Activated CD4-positive, alpha-beta T cell treated with anti-CD3 and anti-CD28 coated beads for 48 hours (primary cell): ENCODE results near the gene CALY.

Source experiments
- DNase-seq: peaks from one replicate; pipeline ENCODE4 v3.0.0-alpha.2; 2020

Gene CALY

DNA sequence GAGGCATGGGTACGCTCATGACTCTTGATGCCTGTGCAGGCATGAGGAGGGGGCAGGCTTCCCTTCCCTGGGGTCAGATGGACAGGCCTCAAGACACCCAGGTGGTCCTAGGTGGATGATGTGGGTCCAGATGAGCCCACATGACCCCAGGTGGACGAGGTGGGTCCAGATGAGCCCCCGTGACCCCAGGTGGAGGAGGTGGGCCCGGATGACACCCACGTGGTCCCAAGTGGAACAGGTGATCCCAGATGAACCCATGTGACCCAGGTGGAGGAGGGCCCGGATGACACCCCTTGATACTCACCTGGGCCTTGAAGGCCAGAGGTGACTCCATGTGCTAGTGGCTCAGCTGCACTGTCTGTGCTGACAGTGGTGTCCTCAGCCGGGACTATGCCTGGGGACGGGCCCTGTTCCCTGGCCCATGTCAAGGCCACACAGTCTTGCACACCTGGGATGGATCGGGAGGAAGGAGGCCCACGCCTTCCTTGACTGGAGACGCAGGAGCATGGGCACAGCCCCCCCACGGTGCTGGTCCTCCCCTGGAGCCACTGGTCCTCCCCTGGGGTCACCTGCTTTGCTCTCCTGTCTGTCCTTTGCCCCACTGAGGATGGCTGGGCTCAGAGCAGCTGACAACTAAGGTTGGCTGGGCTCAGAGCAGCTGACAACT, 13.7 kb upstream of the CALY start:
- DNase-seq: no peak

DNA sequence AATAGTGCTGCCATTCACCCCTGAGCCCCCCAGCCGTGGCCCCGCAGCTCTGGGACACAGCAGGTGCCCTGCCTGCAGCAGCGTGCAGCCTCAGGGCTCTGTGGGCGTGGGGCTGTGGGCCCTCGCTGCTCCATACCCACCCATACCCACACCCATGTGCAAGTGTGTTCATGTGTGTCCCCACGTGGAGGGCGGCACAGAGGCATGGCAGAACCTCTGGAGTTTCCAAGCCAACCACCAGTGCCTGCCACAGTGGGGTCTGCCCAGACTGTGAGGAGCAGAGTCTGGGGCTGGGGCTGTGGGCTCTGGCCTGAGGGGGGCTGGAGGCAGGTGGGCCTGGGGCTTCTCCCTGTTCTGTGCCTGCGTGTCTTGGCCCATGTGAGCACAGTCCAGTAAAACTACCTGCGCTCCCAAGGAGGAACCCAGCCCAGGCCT, 12.9 kb upstream of the CALY start:
- DNase-seq: no peak

DNA sequence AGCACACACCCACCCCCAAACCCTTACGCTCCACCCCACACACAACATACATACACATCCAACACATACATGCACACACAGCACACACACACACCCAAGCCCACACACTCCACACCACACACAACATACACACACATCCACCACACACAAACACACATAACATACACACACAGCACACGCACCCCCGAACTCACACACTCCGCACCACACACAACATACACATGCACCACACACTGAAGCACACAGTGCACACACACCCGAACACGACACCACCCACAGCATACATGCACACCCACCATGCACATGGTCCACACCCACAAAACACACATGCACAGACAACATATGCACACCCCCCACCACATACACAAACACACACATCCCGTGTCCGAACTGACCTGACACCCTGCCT, 12.5 kb upstream of the CALY start:
- no peak for DNase-seq

DNA sequence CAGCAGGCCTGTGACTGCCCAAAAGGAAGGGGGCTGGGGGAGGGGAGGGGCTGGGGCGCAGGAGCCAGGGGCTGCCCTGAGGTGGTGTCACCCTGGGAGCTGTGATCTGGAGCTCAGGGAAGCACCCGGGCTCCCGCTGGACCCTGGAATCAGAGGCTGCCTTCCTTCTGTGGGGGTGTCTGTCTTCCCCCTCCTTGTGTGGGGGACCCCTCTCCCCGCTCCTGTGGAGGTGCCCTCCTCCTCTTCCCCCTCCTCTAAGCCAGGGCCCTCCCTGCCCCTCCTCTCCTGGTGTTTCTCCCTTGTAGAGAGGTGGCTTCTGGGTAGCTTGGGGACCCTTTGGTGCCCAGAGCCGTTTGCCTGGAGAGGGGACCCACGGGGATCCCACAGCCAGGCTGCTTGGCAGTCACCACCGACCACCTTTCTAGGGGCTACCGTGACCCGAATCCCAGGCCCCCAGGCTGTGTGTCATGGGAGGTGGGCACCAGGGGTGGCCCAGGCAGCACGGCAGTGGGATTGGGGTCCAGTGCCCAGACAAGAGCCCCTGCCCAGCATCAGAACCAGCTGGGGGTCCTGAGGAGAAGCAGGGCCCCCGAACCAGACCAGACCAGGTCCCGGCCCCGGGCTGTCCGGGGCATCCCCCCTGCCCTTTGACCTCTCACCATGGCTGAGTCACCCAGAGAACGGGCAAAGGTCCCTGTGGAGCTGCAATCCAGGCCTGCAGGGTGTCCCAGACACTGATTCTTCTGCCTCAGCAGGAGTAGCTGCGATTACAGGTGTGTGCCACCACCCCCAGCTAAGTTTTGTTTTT, 11.2 kb upstream of the CALY start:
- DNase-seq: no peak

DNA sequence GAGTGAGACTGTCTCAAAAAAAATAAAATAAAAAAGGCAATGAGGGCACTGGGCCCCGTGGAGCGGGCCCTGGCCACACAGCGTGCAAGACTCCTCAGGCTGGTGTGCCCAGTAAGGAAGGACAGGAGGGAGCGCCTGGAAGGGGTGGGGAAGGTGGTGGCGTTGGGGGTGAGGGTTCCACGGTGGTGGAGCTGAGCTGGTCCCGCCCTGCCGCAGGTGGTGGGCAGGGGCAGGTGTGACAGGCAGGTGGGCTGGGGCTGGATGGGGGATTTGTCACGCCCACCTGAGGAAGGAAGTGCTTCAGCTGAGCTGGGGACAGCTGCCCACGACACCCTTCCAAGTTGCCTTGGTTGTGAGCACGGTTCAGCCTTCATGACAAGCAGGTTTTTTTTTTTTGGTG, 9.7 kb upstream of the CALY start:
- DNase-seq: no peak

DNA sequence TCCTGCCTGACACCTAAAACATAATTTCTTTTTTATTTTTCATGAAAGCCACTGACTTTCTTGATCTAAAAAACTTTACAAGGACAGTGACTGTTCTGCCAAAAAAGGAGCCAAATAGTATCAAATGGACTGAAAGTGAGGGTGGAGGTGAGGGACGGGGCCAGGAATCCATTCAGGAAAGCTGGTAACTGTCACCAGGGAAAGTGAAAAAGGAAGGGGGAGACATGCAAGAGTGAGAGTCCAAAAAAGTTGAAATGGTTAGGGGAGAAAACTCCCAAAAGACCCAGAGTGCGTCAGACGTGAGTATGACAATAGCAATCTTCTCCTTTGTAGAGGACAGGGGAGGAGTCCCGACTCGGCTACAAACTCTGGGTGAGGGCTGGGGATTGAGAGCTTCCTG, 7.5 kb upstream of the CALY start:
- DNase-seq: no peak

DNA sequence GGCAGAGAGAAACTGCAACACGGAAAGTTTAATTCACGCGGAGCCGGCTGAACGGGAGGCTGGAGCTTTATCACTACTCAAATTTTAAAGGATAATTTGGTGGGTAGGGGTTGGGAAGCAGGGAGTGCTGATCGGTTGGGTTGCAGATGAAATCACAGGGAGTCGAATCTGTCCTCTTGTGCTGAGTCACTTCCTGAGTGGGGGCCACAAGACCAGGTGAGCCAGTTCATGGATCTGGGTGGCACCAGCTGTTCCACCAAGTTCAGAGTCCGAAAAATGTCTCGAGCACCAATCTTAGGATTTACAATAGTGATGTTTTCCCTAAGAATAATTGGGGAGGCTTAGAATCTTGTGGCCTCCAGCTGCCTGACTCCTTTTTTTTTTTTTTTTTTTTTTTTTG, 6.9 kb upstream of the CALY start:
- DNase-seq: no peak

DNA sequence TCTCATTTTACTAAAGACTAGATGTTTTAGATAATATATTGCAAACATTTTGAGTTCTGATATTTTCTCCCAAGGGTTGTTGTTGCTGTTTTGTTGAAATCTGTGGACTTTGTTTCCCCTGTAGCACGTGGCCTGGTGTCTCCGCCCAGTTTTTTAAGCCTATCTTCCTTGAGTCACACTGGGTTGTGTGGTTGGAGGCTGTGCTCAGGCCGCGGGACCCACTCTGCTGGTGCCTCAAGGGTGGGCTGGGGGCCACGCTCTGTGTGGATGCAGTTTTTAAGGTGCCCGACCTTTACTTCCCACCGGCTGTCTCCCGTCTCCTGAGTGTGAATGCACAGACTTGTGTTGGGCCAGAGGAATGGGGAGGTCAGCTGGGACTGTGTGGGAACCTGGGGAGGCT, 6.2 kb upstream of the CALY start:
- no peak for DNase-seq

DNA sequence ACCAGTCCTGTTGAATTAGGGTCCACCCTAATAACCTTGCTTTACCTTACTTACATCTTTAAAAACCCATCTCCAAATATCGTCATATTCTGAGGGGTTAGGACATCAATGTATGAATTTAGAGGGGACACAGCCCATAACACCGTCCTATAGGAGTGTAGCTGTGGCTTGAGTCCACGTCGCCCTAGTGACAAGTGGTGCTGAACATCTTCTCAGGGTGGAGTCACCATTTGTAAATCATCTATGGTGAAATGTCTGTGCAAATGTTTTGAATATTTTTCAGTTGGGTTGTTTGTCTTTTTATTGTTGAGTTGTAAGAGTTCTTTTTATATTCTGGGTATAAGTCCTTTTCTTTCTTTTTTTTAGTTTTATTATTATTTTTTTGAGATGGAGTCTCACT, 5.3 kb upstream of the CALY start:
- DNase-seq: no peak

DNA sequence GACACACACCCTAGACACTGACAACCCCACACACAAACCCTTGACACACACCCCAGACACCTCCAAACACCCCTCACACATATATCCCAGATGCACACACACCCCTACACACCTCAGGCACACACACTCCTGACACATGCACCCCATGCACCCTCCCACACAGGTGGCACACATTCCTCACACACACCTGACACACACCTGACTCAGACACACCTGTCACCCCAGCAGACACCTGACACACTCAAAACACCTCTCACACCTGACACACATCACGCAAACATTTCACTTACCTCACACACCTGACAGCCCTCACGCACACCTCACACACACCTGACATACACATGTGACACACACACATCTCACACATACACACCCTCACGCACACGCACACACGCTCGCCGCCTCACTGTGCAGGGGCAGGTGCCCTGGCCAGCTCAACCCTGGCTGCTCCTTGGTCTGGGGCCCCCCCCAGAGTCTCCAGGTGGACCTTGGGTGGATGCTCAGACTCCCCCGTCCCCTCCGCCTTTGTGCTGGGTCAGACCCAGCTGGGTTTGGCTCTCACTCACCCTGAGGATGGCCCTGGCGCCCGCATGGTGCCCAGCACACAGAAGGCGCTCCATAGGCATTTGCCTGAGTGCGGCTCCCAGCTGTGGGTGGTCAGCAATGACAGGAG, 3.1 kb upstream of the CALY start:
- DNase-seq: no peak

DNA sequence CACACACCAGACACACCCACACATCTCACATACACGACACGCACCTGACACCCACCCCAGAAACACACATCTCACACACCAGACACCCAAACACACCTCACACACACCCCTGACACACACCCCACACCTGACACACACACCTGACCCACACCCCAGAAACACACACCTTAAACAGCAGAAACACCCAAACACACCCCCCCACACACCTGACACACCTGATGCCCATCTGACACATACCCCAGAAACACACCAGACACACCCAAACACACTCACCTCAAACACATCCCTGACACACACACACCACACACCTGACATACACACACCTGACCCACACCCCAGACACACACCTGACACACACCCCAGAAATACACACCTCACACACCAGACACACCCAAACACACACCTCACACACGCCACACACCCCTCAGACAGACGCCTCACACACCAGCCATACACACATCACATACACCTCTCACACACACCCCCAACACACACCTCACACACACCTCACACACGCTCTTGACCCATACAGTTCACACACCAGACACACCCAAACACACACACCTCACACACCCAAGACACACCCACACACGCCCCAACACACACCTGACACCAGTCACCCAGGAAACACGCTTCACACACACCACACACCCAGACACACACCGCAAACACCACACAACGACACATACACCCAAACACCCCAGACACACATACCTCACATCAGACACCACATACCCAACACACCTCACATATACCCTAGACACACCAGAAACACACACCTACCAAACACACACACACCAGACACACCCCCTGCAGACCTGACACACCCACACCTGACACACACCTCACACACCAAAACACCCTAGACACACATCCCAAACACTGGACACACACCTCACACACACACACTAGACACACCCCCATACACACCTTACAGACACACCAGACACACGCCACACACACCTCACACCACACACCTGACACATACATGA, 1.7 kb upstream of the CALY start:
- DNase-seq: no peak

DNA sequence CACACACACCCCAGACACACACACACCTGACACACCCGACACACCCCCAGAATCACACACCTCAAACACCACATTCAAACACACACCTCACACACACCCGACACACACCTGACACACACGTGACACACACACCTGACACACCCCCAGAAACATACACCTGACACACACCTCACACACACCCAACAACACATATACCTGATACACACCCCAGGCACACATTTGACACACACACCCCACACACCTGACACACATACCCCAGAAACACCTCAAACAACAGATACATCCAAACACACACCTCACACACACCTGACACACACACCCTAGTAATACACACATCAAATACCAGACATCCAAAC, 652 bp upstream of the CALY start:
- no peak for DNase-seq

DNA sequence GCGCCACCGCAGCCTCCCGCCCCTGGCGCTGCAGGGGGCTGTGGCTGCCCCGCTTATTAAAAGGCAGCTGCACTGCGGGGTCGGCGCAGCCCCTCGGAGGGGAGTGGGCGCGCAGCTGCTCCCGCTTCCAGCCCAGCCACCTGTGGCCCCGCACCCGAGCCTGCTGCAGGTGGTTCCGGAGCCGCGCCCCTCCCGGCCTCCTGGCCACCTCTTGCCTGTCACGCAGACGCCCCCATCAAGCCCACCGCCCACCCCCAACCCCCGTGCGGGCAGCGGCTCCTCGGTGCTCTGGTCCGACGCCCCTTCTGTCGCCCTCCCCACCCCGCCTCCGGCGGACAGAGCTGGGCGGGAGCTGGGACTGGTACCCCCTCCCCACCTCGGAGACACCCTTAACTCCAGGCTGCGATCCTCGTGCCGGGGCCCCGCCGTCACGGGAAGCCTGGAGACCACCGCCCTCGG, 549 bp downstream of the CALY start:
- DNase-seq: no peak

DNA sequence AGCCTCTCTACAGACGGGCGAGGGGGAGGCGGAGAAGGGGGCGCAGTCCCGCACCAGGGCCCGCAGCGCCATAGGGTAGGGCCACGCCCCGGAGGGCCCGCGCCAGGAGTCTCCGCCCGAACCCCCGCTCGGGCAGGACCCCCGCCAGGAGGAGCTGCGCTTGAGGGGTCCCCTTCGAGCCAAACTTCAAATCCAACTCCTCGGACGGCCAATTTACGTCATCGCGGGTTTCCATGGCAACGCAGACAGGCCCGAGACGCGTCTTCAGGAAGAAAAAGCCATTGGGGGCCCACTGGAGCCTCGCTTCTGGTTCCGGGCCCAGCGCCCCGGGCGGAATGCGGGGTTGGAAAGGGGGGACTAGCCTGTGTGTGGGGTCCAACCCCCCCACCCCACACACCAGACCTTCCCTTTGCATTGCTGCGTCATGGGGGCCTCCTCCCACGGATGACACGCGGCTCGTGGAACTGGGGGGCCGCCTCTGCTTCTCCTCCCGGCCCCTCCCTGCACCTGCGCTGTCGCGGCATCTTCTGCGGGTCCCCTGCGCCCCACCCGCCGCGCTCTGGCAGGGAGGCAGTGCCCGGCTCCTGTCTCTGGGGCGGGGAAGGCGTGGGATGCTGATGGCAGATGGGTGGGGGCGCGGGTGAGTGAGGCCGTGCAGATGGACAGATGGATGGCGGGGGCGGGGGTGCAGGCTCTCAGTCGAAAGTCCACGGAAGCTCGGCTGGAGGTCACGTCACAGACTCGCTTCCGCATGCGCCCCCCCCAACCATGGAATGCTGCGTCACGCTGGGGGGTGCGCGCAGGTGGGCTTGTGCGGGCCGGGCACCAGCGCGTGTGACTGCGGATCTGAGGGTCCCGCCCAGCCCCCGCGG, 1.2 kb downstream of the CALY start:
- DNase-seq: peak; percentile 83

DNA sequence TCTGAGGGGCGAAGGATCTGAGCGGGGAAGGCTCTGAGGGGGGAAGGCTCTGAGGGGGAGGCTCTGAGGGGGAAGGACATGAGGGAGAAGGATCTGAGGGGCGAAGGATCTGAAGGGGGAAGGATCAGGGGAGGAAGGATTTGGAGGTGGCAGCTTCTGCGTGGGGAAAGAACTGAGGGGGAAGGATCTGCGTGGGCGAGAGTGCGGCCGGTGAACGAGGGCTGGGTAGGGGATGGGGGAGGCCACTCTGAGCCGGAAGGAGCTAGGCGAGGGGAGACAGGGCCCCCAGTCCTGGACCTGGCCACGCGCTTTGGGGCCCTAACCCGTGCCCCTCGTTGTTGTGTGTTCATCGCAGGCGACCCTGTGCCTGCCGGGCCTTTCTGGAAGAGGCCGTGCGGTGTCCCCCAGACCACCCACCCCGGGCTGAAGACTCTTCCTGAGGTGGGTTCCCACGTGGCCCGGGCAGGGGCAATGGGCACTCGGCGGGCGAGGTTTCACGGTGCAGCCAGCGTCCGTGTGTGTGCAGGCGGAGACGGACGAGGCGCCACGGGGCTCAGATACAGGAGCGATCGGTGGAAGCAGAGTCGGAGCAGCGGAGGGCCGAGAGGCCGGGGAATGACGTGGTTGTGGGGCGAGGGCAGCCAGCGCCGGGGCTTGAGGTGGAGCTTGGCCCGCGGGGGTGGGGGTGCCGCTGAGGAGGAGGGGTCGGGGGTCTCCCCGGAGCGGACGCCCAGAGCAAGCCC, 2.0 kb downstream of the CALY start:
- peak; percentile 50 for DNase-seq

DNA sequence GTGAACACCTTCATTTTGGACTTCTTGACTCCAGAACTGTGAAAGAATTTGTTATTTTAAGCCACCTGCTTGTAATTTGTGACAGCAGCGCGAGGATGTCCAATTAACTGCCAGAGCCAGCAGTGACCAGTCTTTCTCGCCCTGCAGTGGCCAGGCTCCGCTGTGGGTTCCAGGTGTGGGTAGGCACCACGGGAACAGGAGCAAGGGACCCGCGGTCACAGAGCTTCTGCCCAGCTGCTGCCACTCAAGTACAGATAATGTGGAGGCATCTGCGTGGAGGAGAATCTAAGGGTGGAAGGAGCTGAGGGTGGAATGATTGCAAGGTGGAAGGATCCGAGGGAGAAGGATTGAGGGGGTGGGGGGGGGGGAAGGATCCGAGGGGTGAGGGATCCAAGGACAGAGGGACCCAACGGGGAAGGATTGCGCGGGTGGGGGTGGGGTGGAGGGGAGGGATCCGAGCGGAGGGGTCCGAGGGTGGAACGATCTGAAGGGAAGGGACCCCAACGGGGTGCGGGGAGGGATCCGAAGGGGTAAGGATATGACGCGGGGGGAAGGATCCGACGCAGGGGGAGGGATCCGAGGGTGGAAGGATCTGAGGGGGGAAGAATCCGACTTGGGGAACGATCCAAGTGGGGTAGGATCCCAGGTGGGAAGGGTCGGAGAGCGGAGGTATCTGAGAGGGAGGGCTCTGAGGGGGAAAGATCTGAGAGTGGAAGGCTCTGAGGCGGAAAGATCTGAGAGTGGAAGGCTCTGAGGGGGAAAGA, 3.6 kb downstream of the CALY start:
- DNase-seq: no peak

DNA sequence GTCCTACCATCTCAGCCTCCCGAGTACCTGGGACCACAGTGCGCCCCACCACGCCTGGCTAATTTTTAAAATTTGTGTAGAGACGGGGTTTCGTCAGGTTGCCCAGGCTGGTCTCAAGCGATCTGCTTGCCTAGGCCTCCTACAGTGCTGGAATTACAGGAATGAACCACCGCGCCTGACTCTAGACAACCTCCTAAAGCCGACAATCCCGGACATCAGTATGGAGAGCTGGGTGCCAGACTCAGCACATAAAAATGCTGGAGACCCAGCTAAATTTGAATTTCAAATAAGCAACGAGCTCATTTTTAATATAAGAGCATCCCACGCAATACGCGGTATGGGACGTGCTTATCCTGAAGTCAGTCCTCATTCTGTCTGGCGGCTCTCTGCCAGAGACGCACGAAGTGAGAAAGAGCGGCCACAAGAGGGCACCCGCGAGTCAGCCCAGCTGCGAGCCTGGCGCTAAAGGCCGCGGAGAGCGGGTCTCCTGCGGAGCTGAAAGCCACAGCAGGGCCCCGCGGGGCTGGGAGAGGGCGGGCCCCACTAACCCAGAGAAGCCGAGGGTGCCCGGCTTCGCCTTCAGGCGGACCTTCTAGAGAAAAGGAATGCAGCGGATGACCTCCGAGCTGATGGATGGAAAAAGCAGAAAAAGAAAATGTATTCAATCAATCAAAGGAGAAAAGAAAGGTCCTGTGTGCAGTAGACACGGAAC, 7.0 kb downstream of the CALY start:
- peak; percentile 93 for DNase-seq

DNA sequence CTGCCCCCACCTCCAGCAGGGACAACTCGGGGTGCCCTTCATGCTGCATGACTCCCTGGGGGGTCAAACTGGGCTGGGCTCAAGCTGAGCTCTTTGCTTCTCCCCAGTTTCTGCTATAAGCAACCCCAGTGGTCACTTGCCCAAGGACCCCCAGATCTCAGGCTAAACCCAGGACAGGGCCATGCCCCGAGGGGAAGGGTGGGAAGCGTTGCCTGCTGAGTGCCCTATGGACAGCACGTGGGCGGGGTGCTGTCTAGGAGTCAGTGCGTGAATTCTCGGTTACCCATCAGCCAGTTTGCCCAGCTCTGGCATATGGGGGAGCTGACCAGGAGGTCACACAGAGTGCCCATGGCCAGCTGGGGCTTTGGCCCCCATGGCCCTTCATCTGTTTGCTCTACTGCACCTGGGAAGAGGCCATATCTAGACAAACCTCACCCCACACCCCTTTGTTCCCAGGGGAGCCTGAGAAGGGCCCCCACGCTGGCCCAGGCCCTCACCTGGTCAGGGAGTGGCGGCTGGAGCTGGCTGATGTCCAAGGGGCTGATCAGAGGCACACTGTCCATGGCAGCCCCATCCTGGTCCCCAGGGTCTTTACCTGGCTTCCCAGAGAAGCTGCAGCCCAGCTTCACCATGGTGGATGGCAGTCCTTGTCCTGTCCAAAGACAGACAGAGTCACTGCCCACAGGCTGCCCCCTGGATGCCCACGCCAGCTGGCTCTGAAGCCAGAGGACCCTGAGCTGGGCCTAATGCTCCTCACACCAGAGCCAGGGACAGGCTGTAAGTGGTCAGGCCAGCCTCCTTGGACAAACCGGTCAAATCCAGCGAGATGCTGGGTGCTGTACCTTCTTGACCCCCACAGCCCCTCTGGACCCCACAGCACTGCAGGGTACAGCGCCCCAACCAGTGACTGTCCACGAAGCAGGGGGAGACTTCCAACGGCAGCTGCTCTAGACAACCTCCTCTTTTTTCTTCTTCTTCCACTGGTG, 8.0 kb downstream of the CALY start:
- no peak for DNase-seq
